Neural crest cell (in vitro differentiated cells): Measurements from ENCODE around the gene CTIF. TPM values are rescaled to one million over a fixed set of nuclear protein-coding genes. Genes with fewer than 3 reads are reported as not detected.
A peak's percentile ranks its signal among the peaks of the same experiment; 100 is the strongest.

Experiments used
- DNase-seq: peaks from one replicate; pipeline ENCODE4 v3.0.0; 2021; ENCODE audit warnings: low read depth, mixed read lengths, low spot score
- H3K27ac Mint-ChIP-seq: one replicate; pipeline ENCODE4 v1.8.0; 2021; ENCODE audit warnings: mild to moderate bottlenecking, mixed read lengths; ENCODE audit not compliant: unreplicated experiment
- H3K27me3 Mint-ChIP-seq: 2 replicates; pipeline ENCODE4 v1.8.0; 2021; ENCODE audit warnings: low read depth, mild to moderate bottlenecking, mixed read lengths
- H3K36me3 Mint-ChIP-seq: 2 replicates; pipeline ENCODE4 v1.8.0; 2021; ENCODE audit warnings: low read depth, mild to moderate bottlenecking, mixed read lengths
- H3K4me1 Mint-ChIP-seq: 2 replicates; pipeline ENCODE4 v1.8.0; 2021; ENCODE audit warnings: mixed read lengths
- H3K4me3 Mint-ChIP-seq: one replicate; pipeline ENCODE4 v1.8.0; 2021; ENCODE audit warnings: mild to moderate bottlenecking, mixed read lengths
- H3K9me3 Mint-ChIP-seq: 2 replicates; pipeline ENCODE4 v1.8.0; 2021; ENCODE audit warnings: mixed read lengths
- CTCF ChIP-seq: fragments of 200-600 bp; sonication (generic); conservative IDR thresholded peaks from 2 replicates; pipeline ENCODE4 v1.5.0; 2021; ENCODE audit warnings: antibody characterized with exemption, mild to moderate bottlenecking
- total RNA-seq: library from RNA; stranded (reverse); gene quantifications from 2 replicates; pipeline ENCODE4 v1.2.1, GENCODE V29; 2021

CTIF gene
- total RNA-seq, 1 donor from 2014 or later, result 52.6 TPM

GRCh38 chr18:48548011-48548771, 9.4 kb downstream of the CTIF start:
- Mint-ChIP-seq H3K27me3 (no peaks in the 10 kb centered on the region), H3K4me3 (no peak overlapping the region), H3K9me3 (no peaks in the 10 kb centered on the region), H3K27ac (no peak overlapping the region), H3K4me1 (peaks cover 50% of the 10 kb centered on the region), H3K36me3 (no peaks in the 10 kb centered on the region)
- DNase-seq, result no peak
- no peak for TF ChIP-seq CTCF

- Mint-ChIP-seq H3K27ac (no peak overlapping the region), H3K9me3 (no peaks in the 10 kb centered on the region), H3K4me1 (peaks cover 47% of the 10 kb centered on the region), H3K36me3 (no peaks in the 10 kb centered on the region), H3K4me3 (no peak overlapping the region), H3K27me3 (no peaks in the 10 kb centered on the region)
- TF ChIP-seq CTCF, result no peak
- no peak for DNase-seq
These were observed 10.1 kb downstream of the CTIF start for GRCh38 chr18:48548921-48549320.

GRCh38 chr18:48550101-48550729, 11.4 kb downstream of the CTIF start:
- Mint-ChIP-seq H3K9me3 (no peaks in the 10 kb centered on the region), H3K4me1 (peaks cover 36% of the 10 kb centered on the region), H3K27me3 (no peaks in the 10 kb centered on the region), H3K36me3 (no peaks in the 10 kb centered on the region), H3K4me3 (no peak overlapping the region), H3K27ac (peak overlapping the region; percentile 94)
- no peak for TF ChIP-seq CTCF
- no peak for DNase-seq

GRCh38 chr18:48551100-48551499, 12.3 kb downstream of the CTIF start:
- no peaks in the 10 kb centered on the region for H3K9me3 Mint-ChIP-seq
- H3K4me1 Mint-ChIP-seq, result peaks cover 28% of the 10 kb centered on the region
- H3K4me3 Mint-ChIP-seq, result no peak overlapping the region
- TF ChIP-seq CTCF, result no peak
- H3K36me3 Mint-ChIP-seq, result no peaks in the 10 kb centered on the region
- no peak overlapping the region for H3K27ac Mint-ChIP-seq
- no peak for DNase-seq
- no peaks in the 10 kb centered on the region for H3K27me3 Mint-ChIP-seq

GRCh38 chr18:48552130-48552529, 13.3 kb downstream of the CTIF start:
- DNase-seq, result no peak
- no peaks in the 10 kb centered on the region for H3K27me3 Mint-ChIP-seq
- no peak overlapping the region for H3K27ac Mint-ChIP-seq
- H3K9me3 Mint-ChIP-seq, result no peaks in the 10 kb centered on the region
- no peak overlapping the region for H3K4me3 Mint-ChIP-seq
- H3K36me3 Mint-ChIP-seq, result no peaks in the 10 kb centered on the region
- peaks cover 18% of the 10 kb centered on the region for H3K4me1 Mint-ChIP-seq
- no peak for TF ChIP-seq CTCF
